NB4 (cell line): ENCODE data around the gene PVALEF.

Source experiments
- CTCF ChIP-seq: IDR thresholded peaks from one replicate; pipeline ENCODE4 v1.5.1; 2012; ENCODE audit warnings: low read depth, low read length
- MAX ChIP-seq: IDR thresholded peaks from 2 replicates; pipeline ENCODE4 v1.6.1; 2011; ENCODE audit warnings: low read depth, low read length
- POLR2A ChIP-seq: IDR thresholded peaks from 2 replicates; pipeline ENCODE4 v1.6.1; 2011; ENCODE audit warnings: mild to moderate bottlenecking; ENCODE audit not compliant: insufficient read length; ENCODE audit errors: extremely low read depth

- no peak for TF ChIP-seq CTCF
- TF ChIP-seq POLR2A = no peak
- no peak for TF ChIP-seq MAX
Measured at GRCh38 chr17:81198826-81199481, 33.6 kb downstream of the PVALEF start.
